SK-N-SH treated with all-trans-retinoic acid at 6 μM for 48 hours (cell line): Measurements from ENCODE around the gene ABLIM1.

Experiments used
- ATAC-seq: fragments of 200-7000 bp; cut with Tn5 transposase; 3 replicates; pipeline ENCODE4 v1.9.1; 2020; ENCODE audit warnings: mild to moderate bottlenecking, moderate library complexity
- ARNTL ChIP-seq: fragments of 450-650 bp; formaldehyde crosslinking; IDR thresholded peaks from 2 replicates; pipeline ENCODE4 v1.5.0; 2020; ENCODE audit warnings: low read depth, mild to moderate bottlenecking, moderate library complexity, borderline replicate concordance
- BACH2 ChIP-seq: fragments of 250-450 bp; sonication (Bioruptor Pico); IDR thresholded peaks from 2 replicates; pipeline ENCODE4 v1.9.0; 2021; ENCODE audit warnings: mild to moderate bottlenecking, borderline replicate concordance
- CREB5 ChIP-seq: fragments of 250-450 bp; sonication (Bioruptor Pico); IDR thresholded peaks from 2 replicates; pipeline ENCODE4 v1.5.1; 2020; ENCODE audit warnings: low read depth, mild to moderate bottlenecking, moderate library complexity
- CSDC2 ChIP-seq: fragments of 250-450 bp; sonication (Bioruptor Pico); IDR thresholded peaks from 2 replicates; pipeline ENCODE4 v1.5.0; 2020; ENCODE audit warnings: mild to moderate bottlenecking, moderate library complexity
- ESRRG ChIP-seq: fragments of 250-450 bp; sonication (Bioruptor Pico); IDR thresholded peaks from 2 replicates; pipeline ENCODE4 v1.6.1; 2021; ENCODE audit warnings: mild to moderate bottlenecking
- GLIS3 ChIP-seq: fragments of 250-450 bp; sonication (Bioruptor Pico); IDR thresholded peaks from 2 replicates; pipeline ENCODE4 v1.5.0; 2020; ENCODE audit warnings: mild to moderate bottlenecking, moderate library complexity
- ISL1 ChIP-seq: fragments of 250-450 bp; sonication (Bioruptor Pico); IDR thresholded peaks from 2 replicates; pipeline ENCODE4 v2.1.2; 2022; ENCODE audit warnings: mild to moderate bottlenecking, moderate library complexity
- OSR1 ChIP-seq: fragments of 250-450 bp; sonication (Bioruptor Pico); IDR thresholded peaks from 2 replicates; pipeline ENCODE4 v1.8.0; 2022; ENCODE audit warnings: moderate library complexity, mild to moderate bottlenecking, inconsistent platforms
- PATZ1 ChIP-seq: fragments of 250-450 bp; sonication (Bioruptor Pico); IDR thresholded peaks from 2 replicates; pipeline ENCODE4 v1.8.0; 2020; ENCODE audit warnings: mild to moderate bottlenecking, moderate library complexity, borderline replicate concordance
- PPARA ChIP-seq: fragments of 250-450 bp; sonication (Bioruptor Pico); IDR thresholded peaks from 2 replicates; pipeline ENCODE4 v1.5.0; 2020; ENCODE audit warnings: mild to moderate bottlenecking, borderline replicate concordance
- RARB ChIP-seq: fragments of 250-450 bp; sonication (Bioruptor Pico); IDR thresholded peaks from 2 replicates; pipeline ENCODE4 v1.8.0; 2021; ENCODE audit warnings: mild to moderate bottlenecking, moderate library complexity
- SNAI2 ChIP-seq: fragments of 250-450 bp; sonication (Bioruptor Pico); IDR thresholded peaks from 2 replicates; pipeline ENCODE4 v1.5.0; 2020; ENCODE audit warnings: mild to moderate bottlenecking, moderate library complexity
- TOX ChIP-seq: fragments of 250-450 bp; sonication (Bioruptor Pico); IDR thresholded peaks from 2 replicates; pipeline ENCODE4 v1.8.0; 2021; ENCODE audit warnings: mild to moderate bottlenecking, moderate library complexity, borderline replicate concordance
- TSHZ2 ChIP-seq: fragments of 250-450 bp; sonication (Bioruptor Pico); IDR thresholded peaks from 2 replicates; pipeline ENCODE4 v1.5.0; 2020; ENCODE audit warnings: mild to moderate bottlenecking, moderate library complexity
- ZC3H10 ChIP-seq: fragments of 250-450 bp; sonication (Bioruptor Pico); IDR thresholded peaks from 2 replicates; pipeline ENCODE4 v1.5.1; 2021; ENCODE audit warnings: mild to moderate bottlenecking, moderate library complexity
- ZFP3 ChIP-seq: fragments of 250-450 bp; sonication (Bioruptor Pico); IDR thresholded peaks from 2 replicates; pipeline ENCODE4 v1.5.0; 2020; ENCODE audit warnings: mild to moderate bottlenecking, moderate library complexity
- ZFP30 ChIP-seq: fragments of 450-650 bp; formaldehyde crosslinking; IDR thresholded peaks from 2 replicates; pipeline ENCODE4 v1.5.0; 2022; ENCODE audit warnings: mild to moderate bottlenecking, moderate library complexity
- ZNF565 ChIP-seq: fragments of 450-650 bp; formaldehyde crosslinking; conservative IDR thresholded peaks from 2 replicates; pipeline ENCODE4 v1.5.0; 2020; ENCODE audit warnings: low read depth, mild to moderate bottlenecking, moderate library complexity
- ZNF70 ChIP-seq: fragments of 450-650 bp; formaldehyde crosslinking; IDR thresholded peaks from 2 replicates; pipeline ENCODE4 v1.5.0; 2020; ENCODE audit warnings: mild to moderate bottlenecking, moderate library complexity
- ZNF8 ChIP-seq: fragments of 450-650 bp; formaldehyde crosslinking; IDR thresholded peaks from 2 replicates; pipeline ENCODE4 v1.5.0; 2020; ENCODE audit warnings: mild to moderate bottlenecking, moderate library complexity
- TF ChIP-seq, protein P1 (sequence below): fragments of 250-450 bp; sonication (Bioruptor Pico); IDR thresholded peaks from 2 replicates; pipeline ENCODE4 v1.5.1; 2021; ENCODE audit warnings: mild to moderate bottlenecking, moderate library complexity
- TF ChIP-seq, protein P2 (sequence below): fragments of 250-450 bp; sonication (Bioruptor Pico); IDR thresholded peaks from 2 replicates; pipeline ENCODE4 v1.8.0; 2021; ENCODE audit warnings: low read depth, mild to moderate bottlenecking, moderate library complexity, borderline replicate concordance

ABLIM1 gene

DNA sequence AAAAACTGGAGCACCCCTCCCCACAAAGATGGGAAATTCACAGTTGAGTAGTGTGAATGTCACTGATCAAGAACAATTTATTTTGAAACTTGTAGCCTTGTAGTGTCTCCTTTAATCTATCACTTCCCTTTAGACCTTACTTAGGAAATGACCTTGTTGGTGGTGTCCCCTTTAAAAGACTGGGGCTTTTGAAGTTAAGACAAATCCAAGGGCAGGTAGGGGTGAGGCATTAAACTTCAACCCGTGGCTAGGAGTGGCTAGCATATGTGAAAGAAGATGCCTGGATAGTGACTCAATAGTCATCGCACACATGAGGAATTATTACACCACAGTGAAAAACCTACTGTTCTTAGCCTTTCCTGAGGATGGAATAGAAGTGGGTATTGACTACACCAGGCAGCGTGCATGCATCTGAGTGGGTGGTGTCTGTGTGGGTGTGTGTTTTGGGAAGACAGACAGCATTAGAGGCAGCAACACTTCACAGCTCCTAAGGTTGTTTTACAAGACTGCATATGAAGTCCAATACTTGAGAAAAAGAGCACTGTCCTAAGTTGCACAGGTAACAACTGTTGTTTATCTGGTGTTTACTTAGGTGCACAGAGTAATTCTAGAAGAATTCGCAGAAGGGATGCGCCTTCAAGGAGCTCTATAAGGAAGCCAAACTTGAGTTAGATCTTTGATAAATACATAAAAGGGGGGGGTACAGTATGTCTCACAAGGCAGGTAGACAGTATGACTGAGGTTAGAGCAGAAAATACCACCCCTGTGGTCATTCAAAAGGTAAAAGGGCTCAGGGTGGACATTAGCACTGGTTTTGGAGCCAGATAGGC, 32.9 kb downstream of the ABLIM1 start:
- ATAC-seq: no peak
- TF ChIP-seq PPARA (CRISPR knock-in tag) (no peak), BACH2 (no peak), CREB5 (CRISPR knock-in tag) (no peak), ZFP30 (CRISPR knock-in tag) (no peak), TOX (CRISPR knock-in tag) (no peak), SNAI2 (no peak), ZNF8 (CRISPR knock-in tag) (no peak), ESRRG (CRISPR knock-in tag) (no peak), ZNF565 (no peak), OSR1 (CRISPR knock-in tag) (no peak), ZC3H10 (CRISPR knock-in tag) (no peak)
- TF ChIP-seq, protein P1, sequence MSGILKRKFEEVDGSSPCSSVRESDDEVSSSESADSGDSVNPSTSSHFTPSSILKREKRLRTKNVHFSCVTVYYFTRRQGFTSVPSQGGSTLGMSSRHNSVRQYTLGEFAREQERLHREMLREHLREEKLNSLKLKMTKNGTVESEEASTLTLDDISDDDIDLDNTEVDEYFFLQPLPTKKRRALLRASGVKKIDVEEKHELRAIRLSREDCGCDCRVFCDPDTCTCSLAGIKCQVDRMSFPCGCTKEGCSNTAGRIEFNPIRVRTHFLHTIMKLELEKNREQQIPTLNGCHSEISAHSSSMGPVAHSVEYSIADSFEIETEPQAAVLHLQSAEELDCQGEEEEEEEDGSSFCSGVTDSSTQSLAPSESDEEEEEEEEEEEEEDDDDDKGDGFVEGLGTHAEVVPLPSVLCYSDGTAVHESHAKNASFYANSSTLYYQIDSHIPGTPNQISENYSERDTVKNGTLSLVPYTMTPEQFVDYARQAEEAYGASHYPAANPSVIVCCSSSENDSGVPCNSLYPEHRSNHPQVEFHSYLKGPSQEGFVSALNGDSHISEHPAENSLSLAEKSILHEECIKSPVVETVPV: no peak

DNA sequence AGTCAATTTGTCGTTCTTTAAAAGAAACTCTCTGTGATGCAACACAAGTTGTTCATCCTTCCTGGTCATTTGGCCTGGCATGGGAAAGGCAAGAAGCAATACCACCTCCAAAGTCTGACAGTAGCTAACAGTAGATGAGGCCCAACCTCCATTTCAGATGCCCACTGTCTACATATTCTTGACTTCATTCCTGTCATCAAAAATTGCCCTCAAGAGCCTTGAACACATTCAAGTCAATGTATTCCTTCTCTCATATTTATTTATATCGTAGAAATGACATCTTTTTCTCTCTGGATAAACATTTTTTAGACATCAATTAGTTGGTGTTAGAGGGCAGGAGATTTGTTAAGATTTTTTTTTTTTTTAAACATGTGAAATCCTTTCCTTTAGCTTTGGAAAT, 33.7 kb downstream of the ABLIM1 start:
- TF ChIP-seq, protein P2, sequence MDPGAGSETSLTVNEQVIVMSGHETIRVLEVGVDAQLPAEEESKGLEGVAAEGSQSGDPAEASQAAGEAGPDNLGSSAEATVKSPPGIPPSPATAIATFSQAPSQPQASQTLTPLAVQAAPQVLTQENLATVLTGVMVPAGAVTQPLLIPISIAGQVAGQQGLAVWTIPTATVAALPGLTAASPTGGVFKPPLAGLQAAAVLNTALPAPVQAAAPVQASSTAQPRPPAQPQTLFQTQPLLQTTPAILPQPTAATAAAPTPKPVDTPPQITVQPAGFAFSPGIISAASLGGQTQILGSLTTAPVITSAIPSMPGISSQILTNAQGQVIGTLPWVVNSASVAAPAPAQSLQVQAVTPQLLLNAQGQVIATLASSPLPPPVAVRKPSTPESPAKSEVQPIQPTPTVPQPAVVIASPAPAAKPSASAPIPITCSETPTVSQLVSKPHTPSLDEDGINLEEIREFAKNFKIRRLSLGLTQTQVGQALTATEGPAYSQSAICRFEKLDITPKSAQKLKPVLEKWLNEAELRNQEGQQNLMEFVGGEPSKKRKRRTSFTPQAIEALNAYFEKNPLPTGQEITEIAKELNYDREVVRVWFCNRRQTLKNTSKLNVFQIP: no peak
- TF ChIP-seq ISL1 (CRISPR knock-in tag): no peak
- no peak for TF ChIP-seq GLIS3 (CRISPR knock-in tag)
- no peak for TF ChIP-seq ZFP3 (CRISPR knock-in tag)
- TF ChIP-seq CSDC2: no peak
- no peak for ATAC-seq

GRCh38 chr10:114623661-114624294, 34.3 kb downstream of the ABLIM1 start:
- ATAC-seq: peak; percentile 96
- TF ChIP-seq TSHZ2 (CRISPR knock-in tag) (no peak), GLIS3 (CRISPR knock-in tag) (no peak), ESRRG (CRISPR knock-in tag) (no peak), TOX (CRISPR knock-in tag) (no peak), CSDC2 (no peak), PATZ1 (CRISPR knock-in tag) (peak; percentile 33; the same call in 1 of the 2 replicates), ARNTL (CRISPR knock-in tag) (no peak), ZNF565 (no peak), CREB5 (CRISPR knock-in tag) (no peak), ZNF70 (no peak), SNAI2 (no peak), ISL1 (CRISPR knock-in tag) (peak; percentile 47), RARB (CRISPR knock-in tag) (no peak), PPARA (CRISPR knock-in tag) (no peak), OSR1 (CRISPR knock-in tag) (no peak), ZNF8 (CRISPR knock-in tag) (no peak)
- TF ChIP-seq, protein P1: no peak
- TF ChIP-seq, protein P2: no peak
